HG03175 (cell line): ENCODE measurements around the gene ZBTB7C.

Source experiments
- ATAC-seq: cut with Tn5 transposase; IDR thresholded peaks from one replicate; pipeline ENCODE4 v1.9.1; 2021; ENCODE audit warnings: mild to moderate bottlenecking, moderate library complexity; ENCODE audit not compliant: unreplicated experiment

ZBTB7C gene

DNA sequence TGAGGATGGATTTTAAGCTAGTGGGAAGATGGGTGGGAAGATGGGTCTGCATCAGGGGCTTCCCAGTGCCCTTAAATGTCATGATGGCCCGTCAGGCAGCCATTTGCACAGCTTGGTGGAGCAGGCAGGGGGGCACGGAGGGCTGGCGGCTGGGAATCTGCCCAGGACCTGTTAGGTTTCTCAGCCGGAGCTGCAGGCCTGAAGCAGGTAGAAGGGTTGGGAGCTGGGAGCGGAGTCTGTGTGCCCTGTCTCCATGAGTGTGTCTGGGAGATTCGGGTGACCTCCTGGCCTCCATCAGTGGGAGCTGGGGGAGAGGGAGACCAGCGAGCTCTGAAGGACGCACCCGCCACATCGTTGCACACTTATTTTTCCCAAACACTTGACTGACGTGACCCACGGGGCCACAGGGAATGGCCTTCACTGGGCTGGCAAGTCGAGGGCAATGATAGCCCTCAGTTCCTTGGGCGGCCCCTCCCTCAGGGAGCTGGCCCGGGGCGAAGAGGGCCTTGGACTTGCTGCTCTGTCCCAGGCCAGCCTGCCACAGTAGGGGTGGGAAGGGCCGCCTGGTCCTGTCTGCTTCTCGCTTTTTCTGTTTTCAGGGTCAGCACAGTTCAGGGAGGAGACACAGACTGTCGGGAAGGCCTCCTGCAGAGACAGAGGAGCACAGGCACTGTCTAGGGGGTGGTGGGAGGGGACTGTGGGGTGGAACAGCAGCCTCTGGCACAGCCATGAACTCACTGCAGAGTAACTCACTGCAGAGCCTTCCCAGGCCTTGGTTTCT is 236.8 kb downstream of the ZBTB7C start:
- no peak for ATAC-seq

DNA sequence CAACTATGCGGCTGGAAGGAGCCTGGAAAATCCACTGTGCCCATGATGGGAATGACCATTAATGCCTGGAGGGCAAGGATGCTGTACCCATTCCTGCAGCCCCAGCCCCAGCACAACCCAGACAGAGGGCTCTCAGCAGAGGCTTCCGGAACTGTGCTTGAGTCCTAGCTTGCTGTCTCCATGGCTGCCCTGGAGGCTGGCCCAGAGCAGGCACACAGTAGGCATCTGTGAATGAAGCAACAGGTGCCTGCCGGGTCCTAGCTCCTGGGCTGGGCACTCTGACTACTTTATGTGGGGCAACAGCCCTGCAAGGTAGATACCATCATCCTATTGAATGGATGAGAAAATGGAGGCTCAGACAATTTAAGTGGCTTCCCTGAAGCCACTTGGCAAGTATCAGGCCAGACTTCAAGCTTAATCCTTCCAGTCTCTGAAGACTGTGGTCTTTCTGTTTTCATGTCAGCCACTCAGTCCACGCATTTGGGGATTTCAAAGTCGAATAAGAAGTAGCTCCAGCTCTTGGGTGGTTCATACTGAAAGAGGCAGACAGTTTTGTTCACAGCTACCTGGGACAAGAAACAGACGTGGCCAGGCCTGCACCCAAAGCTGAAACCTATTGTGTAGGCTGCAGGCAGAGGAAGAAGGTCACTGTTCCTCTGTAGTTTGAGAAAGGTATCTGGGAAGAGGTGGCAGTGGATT is 237.5 kb downstream of the ZBTB7C start:
- no peak for ATAC-seq

DNA sequence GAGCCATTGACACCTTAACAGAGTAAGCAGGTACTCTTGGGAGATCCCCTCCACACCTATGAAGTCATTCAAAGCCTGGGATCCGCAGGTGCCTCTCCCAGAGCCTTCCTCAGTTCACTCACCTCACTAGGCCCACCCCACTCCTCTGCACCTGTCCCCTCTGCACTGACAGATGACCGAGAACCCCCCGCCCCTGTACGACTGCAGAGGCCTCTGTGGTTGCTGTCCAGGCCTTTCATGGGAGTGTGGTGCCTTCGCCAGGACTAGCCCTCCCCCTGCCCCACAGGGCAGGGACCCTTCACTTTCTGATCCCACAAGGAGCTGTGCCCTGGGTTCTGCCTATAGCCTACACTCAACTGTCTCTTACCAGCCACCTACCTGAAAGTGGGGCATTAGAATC is 238.5 kb downstream of the ZBTB7C start:
- no peak for ATAC-seq

DNA sequence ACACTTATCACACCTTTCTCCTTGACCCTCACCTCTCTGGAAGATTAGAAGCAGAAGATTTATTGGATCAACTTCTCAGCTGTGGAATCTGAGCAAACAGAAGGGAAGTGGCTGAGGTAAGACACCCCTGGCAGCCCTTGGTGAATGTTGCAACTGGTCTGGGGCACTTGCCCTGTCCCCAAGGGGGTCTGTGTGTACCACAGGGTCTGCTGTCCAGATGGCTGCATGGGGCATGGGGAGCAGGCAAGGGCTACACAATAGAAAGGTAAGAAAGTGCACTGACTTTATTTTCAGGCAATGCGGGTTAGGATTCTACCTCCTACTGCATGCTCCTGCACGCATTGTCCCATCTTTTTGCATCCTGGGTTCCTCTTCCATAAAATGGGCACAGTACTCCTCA is 240.3 kb downstream of the ZBTB7C start:
- ATAC-seq = no peak

DNA sequence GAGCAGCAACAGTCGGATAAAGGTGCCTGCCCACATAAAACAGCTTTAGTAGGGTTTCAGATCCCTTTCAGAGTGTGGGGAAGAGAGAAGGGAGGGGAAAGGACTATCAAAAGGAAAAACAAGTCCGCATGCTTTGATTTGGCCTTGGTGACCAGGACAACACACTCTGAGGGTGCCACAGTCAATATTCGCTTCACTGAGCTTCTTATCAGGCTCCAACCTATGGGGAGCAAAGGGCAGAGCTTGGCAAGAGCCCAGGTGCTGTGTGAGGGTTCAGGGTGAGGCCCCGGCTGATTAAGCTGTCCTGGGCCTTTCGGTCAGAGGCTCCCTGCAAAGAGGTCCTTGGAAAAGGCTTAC is 241.3 kb downstream of the ZBTB7C start:
- no peak for ATAC-seq

GRCh38 chr18:48166336-48166875 is 242.8 kb downstream of the ZBTB7C start:
- no peak for ATAC-seq

GRCh38 chr18:48165111-48165866 is 243.9 kb downstream of the ZBTB7C start:
- ATAC-seq = no peak

- no peak for ATAC-seq
Observed at GRCh38 chr18:48164701-48165100, 244.5 kb downstream of the ZBTB7C start.

DNA sequence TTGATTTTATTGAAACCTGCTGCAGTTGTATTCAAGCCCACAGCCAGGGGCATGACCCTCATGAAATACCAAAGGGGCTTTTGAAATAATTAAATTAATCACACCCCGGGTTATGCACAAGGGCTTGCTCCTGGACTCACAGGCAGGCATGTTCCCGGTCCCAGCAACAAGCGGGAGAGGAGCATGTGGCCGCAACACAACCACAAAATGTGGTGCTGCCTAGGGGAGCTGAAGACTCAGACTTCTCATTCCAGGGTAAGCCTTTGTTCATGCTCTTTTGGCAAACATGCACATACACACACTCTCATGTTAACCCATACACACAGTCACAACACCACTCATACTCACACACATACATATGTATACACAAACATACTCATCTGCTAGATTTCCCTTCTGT is 245.1 kb downstream of the ZBTB7C start:
- ATAC-seq = no peak

GRCh38 chr18:48163738-48164115 is 245.5 kb downstream of the ZBTB7C start:
- no peak for ATAC-seq

DNA sequence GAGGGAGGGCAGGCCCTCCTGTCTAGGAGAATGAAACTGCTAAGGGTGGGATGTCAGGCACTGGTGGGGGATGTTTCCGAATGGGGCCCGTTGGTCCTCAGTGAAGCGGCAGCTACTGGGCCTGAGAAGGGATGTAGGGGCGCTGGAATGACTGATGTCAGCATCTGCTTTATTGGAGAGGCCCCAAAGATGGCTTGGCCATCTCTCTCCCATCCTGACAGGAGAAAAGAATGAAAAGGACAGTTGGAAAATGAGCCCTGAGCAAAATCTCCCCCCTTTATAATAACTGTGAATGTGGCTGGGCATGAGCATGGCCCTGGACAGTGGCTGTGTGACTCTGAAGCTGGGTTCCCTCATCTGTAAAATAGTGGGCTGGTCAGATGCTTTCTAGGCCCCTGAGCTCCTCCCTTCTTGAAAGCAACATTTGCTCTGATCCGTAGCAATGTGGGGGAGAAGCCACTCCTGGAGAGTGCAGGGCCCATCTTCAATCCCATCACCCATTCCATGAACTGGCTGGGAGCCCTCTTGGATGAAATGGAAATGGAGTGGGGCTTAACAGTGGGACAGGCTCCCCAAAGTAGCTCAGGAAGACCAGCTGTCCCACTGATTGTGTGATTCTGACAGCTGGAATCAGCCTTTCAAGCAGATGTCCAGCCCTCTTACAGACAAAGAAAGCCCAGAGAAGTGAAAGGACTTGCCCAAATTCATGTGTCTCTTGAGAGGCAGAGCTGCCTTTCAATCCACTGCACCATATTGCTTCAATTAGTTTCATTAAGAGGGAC is 246.0 kb downstream of the ZBTB7C start:
- no peak for ATAC-seq

DNA sequence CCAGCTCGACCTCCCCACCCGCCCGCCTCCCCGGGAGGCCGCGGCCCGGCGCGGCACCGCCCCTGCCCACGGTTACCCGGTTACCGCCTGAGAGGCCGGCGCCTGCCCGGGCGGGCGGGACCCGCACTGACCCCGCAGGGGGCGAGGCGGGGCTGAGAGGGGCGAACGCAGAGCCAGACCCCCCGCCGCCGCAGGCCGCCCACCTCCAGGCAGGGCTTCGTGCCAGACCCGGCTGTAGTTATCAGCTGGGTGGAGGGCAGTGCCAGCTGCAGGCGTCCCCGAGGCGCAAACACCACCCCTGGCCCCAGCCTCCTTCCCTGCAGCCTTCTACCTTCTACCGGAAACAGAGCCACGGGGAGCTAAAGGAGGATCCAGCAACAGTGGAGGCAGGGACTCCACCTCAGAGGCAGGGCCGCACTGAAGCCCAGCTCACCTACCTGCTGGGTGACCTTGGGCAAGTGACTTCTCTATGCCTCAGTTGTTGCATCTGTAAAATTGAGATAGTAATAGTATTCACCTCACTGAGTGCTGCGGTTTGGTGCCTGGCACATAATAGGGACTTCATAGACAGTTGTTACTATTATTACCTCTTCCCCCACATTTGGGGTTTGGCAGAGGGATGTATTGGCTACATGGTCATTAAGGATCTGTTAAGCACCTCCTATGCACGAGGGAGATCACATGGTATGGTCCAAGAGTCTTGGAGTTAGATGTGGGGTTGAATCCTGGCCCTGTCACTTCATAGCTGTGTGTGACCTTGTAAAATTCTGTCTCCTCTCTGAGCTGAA is 247.1 kb downstream of the ZBTB7C start:
- ATAC-seq = peak; percentile 40

DNA sequence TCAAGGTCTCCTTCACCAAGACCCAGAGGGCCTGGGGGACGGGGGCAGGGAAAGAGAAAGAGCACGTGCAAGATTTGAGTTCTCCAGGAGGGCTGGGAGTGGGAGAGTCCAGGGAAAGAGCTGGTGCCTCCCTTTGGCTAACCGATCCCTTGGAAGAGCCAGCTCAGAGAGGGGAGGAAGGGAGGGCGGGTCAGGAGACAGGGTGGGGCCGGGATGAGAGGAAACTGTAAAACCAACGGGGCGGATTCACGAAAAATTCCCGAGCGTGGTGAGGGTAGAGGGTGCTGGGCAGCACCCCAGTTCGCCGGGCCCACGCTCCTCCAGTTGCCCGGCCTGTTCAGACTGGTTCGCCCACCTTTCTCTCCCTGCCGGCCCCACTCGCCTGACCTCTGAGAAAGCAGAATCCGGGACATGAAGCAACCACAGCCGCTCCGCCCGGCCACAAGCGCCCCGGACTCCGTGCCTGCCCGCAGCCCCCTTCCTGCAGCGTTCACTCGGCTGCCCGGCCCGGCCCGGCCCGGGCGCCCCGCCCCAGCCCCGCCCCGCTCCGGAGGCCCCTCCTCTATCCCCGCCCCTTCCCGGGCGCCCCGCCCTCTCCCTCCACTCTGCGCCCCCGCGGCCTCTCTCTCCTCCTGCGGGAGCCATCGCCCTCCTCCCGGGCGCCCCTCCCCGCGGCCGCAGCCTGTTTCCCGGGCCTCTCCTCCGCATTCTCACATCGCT is 247.8 kb downstream of the ZBTB7C start:
- ATAC-seq = peak; percentile 68

- no peak for ATAC-seq
Observed at GRCh38 chr18:48160622-48161021, 248.6 kb downstream of the ZBTB7C start.

DNA sequence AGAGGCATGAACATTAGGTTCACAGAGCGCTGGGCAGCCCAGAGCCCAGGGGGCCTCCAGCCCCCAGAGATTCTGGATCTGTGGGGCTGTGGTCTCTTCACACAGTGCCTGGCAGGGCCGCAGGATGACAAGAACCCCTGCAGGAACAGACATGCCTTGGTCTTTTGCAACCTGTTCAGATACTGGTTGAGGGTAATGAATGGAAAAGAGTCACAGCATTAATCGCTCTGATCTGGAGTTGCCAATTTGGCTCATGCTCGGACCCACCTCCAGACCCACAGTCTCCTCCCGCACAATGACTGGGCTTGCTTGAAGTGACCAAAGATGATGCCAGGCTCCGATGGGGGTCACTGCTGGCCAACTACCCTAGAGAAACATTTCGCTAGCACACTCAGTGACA is 249.4 kb downstream of the ZBTB7C start:
- ATAC-seq = no peak

- no peak for ATAC-seq
Observed at GRCh38 chr18:48158721-48159120, 250.5 kb downstream of the ZBTB7C start.

DNA sequence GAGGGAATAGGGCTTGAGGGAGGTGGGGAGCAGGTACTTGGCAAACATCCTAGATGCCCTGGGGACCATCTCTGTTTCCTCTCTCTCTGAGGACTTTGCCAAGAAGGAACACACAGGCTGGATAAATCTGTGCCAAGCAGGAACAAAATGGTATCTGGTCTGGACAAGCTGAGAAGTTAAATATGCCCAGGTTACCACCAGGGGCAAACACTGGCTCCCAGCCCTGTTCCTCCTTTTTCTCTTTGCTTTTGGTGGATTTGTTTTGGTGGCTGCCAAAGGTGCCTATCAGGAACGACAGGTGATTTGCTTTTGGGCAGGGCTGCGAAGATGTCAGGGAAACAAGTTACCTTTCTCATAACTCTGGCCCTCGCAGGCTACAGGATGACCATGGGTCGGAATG is 251.2 kb downstream of the ZBTB7C start:
- ATAC-seq = no peak

DNA sequence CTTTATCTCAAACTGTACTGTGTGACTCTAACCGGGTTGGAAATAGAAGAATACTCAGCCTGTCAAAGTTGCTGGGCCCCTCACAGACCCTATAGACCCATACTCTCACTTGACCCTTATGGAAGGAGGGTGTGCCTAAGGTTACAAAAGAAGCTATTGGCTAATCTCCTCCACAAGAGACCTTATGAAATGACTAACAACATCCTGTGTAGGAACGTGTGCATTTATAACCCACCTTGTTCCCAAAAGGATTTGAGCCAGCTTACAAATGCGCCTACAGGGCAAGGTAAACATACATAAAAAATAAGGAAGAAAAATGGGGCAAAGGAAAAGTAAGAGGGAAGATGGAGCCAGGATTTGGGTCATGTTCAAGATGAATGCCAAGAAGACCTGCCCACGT is 253.3 kb downstream of the ZBTB7C start:
- ATAC-seq = no peak

DNA sequence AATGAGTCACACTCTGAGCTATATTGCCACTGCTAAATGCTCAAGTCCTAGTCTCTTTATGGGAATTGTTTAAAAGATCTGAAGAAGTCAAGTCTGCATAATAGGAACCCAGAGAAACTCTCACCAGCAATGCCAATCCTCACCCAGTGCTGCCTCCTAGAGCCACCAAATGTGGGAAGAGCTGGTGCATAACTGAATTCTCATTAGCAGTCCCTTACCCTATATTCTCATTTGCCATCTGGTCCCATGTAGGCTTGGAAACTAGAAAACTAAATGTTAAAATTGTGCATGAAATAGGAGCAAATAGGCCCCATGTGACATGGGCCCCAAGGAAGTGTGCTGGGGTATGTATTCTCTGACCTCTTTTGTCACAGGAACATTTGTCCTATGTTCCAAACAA is 254.4 kb downstream of the ZBTB7C start:
- ATAC-seq = no peak
